Thoracic aorta (tissue), 2 donors: Measurements from ENCODE around the gene HCFC1. TPM values are rescaled to one million over a fixed set of nuclear protein-coding genes. Genes with fewer than 3 reads are reported as not detected.

ENCODE experiments used
- ATAC-seq: fragments of 150-250 bp; one replicate; pipeline ENCODE4 v1.8.0; 2017; ENCODE audit warnings: low read depth; ENCODE audit not compliant: insufficient number of reproducible peaks, low FRiP score
- DNase-seq: peaks from one replicate; pipeline ENCODE4 v3.0.0-alpha.2; 2020; ENCODE audit warnings: low spot score
- H3K27ac ChIP-seq, 2 donors: fragments of 200-600 bp; sonication (generic); 1 replicate in 1 of 2; 2 replicates in 1 of 2; pipeline ENCODE4 v1.5.1; 2016; ENCODE audit warnings: mild to moderate bottlenecking in 2 of 2, moderate library complexity in 2 of 2
- H3K27me3 ChIP-seq: fragments of 200-600 bp; sonication (generic); replicated peaks from 2 replicates; pipeline ENCODE4 v1.6.0; 2016; ENCODE audit warnings: mild to moderate bottlenecking; ENCODE audit not compliant: insufficient read depth
- H3K36me3 ChIP-seq: fragments of 200-600 bp; sonication (generic); one replicate; pipeline ENCODE4 v1.5.1; 2016
- H3K4me1 ChIP-seq, 2 donors: fragments of 200-600 bp; sonication (generic); 1 replicate in 1 of 2; 2 replicates in 1 of 2; pipeline versions ENCODE4 v1.5.1 to v1.6.0; 2016; ENCODE audit warnings: low read depth in 2 of 2, mild to moderate bottlenecking in 1 of 2; ENCODE audit not compliant: control insufficient read depth in 1 of 2
- H3K4me3 ChIP-seq: fragments of 200-600 bp; sonication (generic); 2 replicates; pipeline ENCODE4 v1.5.1; 2016; ENCODE audit warnings: mild to moderate bottlenecking
- H3K9me3 ChIP-seq: fragments of 200-600 bp; sonication (generic); 2 replicates; pipeline ENCODE4 v1.5.1; 2016
- CTCF ChIP-seq: fragments of 200-600 bp; sonication (generic); IDR thresholded peaks from one replicate; pipeline ENCODE4 v1.5.1; 2019; ENCODE audit warnings: antibody characterized with exemption
- total RNA-seq, 2 donors: library from RNA; depleted of rRNA; stranded (reverse); fragments of >200 nt; gene quantifications; one replicate each; pipeline versions ENCODE4 v1.1.0 to v1.2.3, GENCODE V29; 2016

The HCFC1 gene
- total RNA-seq, 2 donors from 2014 or later = 51.6 to 58.9 TPM

DNA sequence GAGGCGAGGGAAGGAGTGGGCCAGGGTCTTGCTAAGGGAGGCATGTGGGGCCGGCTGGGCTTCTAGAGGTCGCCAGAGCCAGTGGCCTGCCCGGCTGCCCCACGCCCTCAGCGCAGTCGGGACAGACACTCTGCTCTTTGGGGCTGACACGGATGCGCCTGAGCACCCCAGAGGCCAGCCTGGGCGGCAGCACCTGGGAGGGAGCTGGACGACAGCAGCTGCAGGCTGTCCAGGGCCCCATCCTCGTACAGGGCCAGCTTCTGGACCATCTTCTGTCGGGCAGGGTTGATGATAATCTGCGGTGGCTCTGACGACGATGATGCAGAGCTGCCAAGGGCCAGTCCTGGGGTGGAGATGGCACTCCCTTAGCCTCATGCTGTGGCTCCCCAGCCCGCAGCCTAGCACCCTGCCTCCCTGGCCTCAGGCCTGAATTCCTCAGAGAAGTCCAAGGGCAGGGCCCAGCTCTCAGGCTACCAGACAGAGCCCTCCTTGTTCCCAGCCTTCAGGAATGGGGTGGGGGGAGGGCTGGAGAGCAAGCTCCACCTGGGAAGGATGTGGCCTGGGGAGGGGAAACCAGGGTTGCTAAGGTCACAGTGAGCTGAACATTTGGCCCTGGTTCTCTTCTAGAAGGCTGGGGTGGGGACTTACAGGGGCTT lies 40.8 kb upstream of the HCFC1 start:
- Histone ChIP-seq H3K27ac (no peak overlapping the region), H3K27me3 (no peaks in the 10 kb centered on the region)
- no peak for ATAC-seq

DNA sequence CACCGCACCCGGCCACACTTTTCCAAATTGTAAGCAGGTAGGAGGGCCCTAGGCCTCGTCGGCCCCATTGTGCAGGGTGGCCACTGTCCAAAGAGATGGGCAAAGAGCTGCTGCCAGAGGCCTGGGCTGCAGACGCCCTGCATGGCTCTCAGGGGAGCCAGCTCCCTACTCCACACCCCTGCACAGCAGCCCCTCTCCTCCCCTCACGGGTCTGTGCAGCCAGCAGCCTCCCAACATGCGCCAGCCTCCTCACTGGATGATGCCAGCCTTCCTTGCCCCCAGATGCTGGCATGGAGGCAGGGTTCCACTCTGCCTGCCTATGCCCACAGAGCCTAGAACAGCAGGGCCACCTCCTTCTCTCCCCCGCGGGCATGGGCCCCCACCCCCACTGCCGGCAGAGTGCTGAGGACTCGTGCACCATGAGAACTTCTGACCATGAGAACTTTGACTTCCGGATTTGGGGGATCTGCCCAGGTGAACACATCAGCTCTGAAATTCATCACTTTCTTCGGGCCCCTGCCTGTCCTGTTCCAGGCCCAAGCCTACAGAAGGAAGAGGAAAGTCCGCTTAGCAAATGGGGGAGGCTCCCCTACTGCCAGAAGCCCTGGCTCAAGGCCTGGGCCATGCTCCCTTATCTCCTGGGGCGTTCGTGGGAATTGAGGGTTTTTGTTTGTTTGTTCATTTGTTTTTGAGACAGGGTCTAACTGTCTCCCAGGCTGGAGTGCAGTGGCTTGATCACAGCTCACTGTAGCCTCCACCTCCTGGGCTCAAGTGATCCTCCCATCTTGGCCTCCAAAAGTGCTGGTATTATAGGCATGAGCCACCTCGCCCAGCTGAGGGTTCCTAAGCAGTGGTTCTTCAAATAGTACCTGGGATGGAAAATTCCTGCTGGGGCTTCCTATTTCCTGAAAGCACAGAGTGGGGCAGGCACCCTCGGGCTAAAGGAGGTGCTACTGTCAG lies 40.0 kb upstream of the HCFC1 start:
- no peak for ATAC-seq
- H3K4me3 ChIP-seq = no peak overlapping the region
- no peak for DNase-seq
- H3K4me1 ChIP-seq = no peaks in the 10 kb centered on the region
- H3K27me3 ChIP-seq = no peaks in the 10 kb centered on the region
- no peaks in the 10 kb centered on the region for H3K9me3 ChIP-seq
- no peak overlapping the region for H3K27ac ChIP-seq
- TF ChIP-seq CTCF = no peak
- H3K36me3 ChIP-seq = no peaks in the 10 kb centered on the region

More for the DNA sequence above, 40.8 kb upstream of the HCFC1 start:
- Histone ChIP-seq H3K36me3 (no peaks in the 10 kb centered on the region), H3K4me1 (no peaks in the 10 kb centered on the region), H3K9me3 (no peaks in the 10 kb centered on the region), H3K4me3 (no peak overlapping the region)
- no peak for TF ChIP-seq CTCF
- no peak for DNase-seq

- Histone ChIP-seq H3K27me3 (no peaks in the 10 kb centered on the region), H3K4me1 (no peaks in the 10 kb centered on the region), H3K4me3 (no peak overlapping the region), H3K9me3 (no peaks in the 10 kb centered on the region), H3K27ac (no peak overlapping the region), H3K36me3 (no peaks in the 10 kb centered on the region)
- DNase-seq (no peak), ATAC-seq (no peak)
- no peak for TF ChIP-seq CTCF
Measured at GRCh38 chrX:154010330-154011087, 38.9 kb upstream of the HCFC1 start.

GRCh38 chrX:154008521-154008920 lies 36.9 kb upstream of the HCFC1 start:
- Histone ChIP-seq H3K4me3 (no peak overlapping the region), H3K36me3 (no peaks in the 10 kb centered on the region), H3K27ac (no peak overlapping the region), H3K27me3 (no peaks in the 10 kb centered on the region), H3K4me1 (no peaks in the 10 kb centered on the region), H3K9me3 (no peaks in the 10 kb centered on the region)
- no peak for TF ChIP-seq CTCF
- ATAC-seq (no peak), DNase-seq (no peak)

GRCh38 chrX:154006947-154007346 lies 35.3 kb upstream of the HCFC1 start:
- Histone ChIP-seq H3K27ac (no peak overlapping the region), H3K4me1 (no peaks in the 10 kb centered on the region), H3K27me3 (no peaks in the 10 kb centered on the region), H3K36me3 (no peaks in the 10 kb centered on the region), H3K9me3 (no peaks in the 10 kb centered on the region), H3K4me3 (no peak overlapping the region)
- TF ChIP-seq CTCF = no peak
- no peak for ATAC-seq
- no peak for DNase-seq
